Type B pancreatic cell (in vitro differentiated cells): ENCODE data around the gene DPT. TPM values are rescaled to one million over a fixed set of nuclear protein-coding genes. Genes with fewer than 3 reads are reported as not detected.

ENCODE experiments used
- DNase-seq: peaks from one replicate; pipeline ENCODE4 v3.0.0; 2021; ENCODE audit warnings: mixed read lengths; ENCODE audit not compliant: unreplicated experiment; ENCODE audit errors: extremely low spot score
- H3K27ac Mint-ChIP-seq: 2 replicates; pipeline ENCODE4 v1.8.0; 2021; ENCODE audit warnings: mild to moderate bottlenecking, mixed read lengths
- H3K27me3 Mint-ChIP-seq: 2 replicates; pipeline ENCODE4 v1.8.0; 2021; ENCODE audit warnings: mixed read lengths
- H3K36me3 Mint-ChIP-seq: 2 replicates; pipeline ENCODE4 v1.8.0; 2021; ENCODE audit warnings: mixed read lengths
- H3K4me1 Mint-ChIP-seq: one replicate; pipeline ENCODE4 v1.8.0; 2021; ENCODE audit warnings: mixed read lengths; ENCODE audit not compliant: unreplicated experiment
- H3K4me3 Mint-ChIP-seq: 2 replicates; pipeline ENCODE4 v1.8.0; 2021; ENCODE audit warnings: mild to moderate bottlenecking, mixed read lengths
- H3K9me3 Mint-ChIP-seq: 2 replicates; pipeline ENCODE4 v1.8.0; 2021; ENCODE audit warnings: mixed read lengths
- total RNA-seq: library from RNA; stranded (reverse); gene quantifications from 2 replicates; pipeline ENCODE4 v1.2.1, GENCODE V29; 2021; ENCODE audit warnings: low replicate concordance
- TF ChIP-seq, protein P1 (sequence below): fragments of 200-600 bp; sonication (generic); conservative IDR thresholded peaks from 2 replicates; pipeline ENCODE4 v1.5.0; 2021; ENCODE audit warnings: antibody characterized with exemption, mild to moderate bottlenecking

The DPT gene
- total RNA-seq, 1 donor from 2014 or later, result 0.22 TPM

DNA sequence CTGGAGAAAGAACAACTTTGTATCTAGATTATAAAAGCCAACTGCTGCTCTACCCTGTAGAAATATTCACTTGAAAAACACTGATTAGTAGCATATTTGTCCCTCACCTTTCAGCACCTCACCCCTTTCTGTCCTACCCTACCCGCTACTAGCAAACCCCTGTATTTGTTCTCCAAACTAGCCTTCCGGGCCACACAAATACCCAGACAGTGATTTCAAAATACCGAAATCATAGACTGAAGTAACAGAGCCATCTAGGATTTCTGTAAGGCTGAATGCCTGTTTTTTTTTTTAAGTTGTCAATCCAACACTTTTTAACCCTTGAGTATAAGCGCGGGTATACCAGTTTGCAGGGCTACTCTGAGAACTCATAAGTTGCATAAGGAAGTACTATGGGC is 398 bp upstream of the DPT start:
- Mint-ChIP-seq H3K4me1 (peaks cover 16% of the 10 kb centered on the region), H3K9me3 (no peaks in the 10 kb centered on the region), H3K27me3 (peaks cover 5% of the 10 kb centered on the region), H3K27ac (no peak overlapping the region), H3K4me3 (no peak overlapping the region), H3K36me3 (no peaks in the 10 kb centered on the region)
- no peak for DNase-seq
- TF ChIP-seq, protein P1, sequence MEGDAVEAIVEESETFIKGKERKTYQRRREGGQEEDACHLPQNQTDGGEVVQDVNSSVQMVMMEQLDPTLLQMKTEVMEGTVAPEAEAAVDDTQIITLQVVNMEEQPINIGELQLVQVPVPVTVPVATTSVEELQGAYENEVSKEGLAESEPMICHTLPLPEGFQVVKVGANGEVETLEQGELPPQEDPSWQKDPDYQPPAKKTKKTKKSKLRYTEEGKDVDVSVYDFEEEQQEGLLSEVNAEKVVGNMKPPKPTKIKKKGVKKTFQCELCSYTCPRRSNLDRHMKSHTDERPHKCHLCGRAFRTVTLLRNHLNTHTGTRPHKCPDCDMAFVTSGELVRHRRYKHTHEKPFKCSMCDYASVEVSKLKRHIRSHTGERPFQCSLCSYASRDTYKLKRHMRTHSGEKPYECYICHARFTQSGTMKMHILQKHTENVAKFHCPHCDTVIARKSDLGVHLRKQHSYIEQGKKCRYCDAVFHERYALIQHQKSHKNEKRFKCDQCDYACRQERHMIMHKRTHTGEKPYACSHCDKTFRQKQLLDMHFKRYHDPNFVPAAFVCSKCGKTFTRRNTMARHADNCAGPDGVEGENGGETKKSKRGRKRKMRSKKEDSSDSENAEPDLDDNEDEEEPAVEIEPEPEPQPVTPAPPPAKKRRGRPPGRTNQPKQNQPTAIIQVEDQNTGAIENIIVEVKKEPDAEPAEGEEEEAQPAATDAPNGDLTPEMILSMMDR, result no peak

- Mint-ChIP-seq H3K9me3 (no peaks in the 10 kb centered on the region), H3K4me1 (peaks cover 16% of the 10 kb centered on the region), H3K4me3 (no peak overlapping the region), H3K36me3 (no peaks in the 10 kb centered on the region), H3K27ac (no peak overlapping the region), H3K27me3 (peaks cover 4% of the 10 kb centered on the region)
- no peak for DNase-seq
- TF ChIP-seq, protein P1, result no peak
Measured at GRCh38 chr1:168726719-168727118, 2.3 kb downstream of the DPT start.

DNA sequence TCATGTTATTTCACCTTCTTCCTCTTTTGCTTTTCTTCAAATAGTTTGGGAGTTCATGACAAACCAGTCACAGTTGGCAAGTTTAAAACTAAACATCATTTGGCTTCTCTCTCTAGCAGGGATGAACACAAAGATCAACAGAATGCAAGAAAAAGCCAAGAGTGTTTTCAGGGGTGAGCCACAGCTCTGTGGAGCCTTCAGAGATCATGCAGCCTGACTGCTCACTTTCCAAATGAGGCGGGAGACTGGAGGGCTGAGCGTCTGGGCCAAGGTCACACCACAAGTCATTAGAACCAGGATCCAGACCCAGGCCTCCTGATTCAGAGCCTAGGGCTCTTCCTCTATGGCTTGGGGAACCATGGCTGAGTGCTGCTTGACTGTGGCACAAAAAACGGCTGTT is 2.7 kb downstream of the DPT start:
- no peaks in the 10 kb centered on the region for H3K36me3 Mint-ChIP-seq
- H3K4me1 Mint-ChIP-seq, result peaks cover 16% of the 10 kb centered on the region
- no peak overlapping the region for H3K27ac Mint-ChIP-seq

DNA sequence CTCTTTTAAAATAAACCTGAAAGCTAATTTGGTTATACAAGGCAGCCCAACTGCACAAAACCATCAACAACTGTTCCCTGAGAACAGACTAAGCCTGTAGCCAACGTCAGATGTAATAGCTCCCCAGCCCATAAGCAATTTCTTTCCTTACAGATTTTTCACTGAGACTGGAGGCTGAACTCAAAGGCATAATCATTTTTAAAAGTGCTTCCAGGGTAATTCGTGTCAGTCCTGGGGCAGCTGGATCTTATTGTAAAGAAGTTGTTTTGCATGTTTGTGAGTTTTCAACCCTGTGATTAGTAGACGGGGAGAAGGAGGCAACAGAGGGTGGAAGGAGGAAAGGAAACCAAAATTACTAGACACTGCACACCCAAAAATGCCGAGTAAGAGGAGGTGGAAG is 3.2 kb downstream of the DPT start:
- H3K36me3 Mint-ChIP-seq, result no peaks in the 10 kb centered on the region
- TF ChIP-seq, protein P1, result no peak
- no peak overlapping the region for H3K4me3 Mint-ChIP-seq
- DNase-seq, result no peak
- H3K9me3 Mint-ChIP-seq, result no peaks in the 10 kb centered on the region
- peaks cover 16% of the 10 kb centered on the region for H3K4me1 Mint-ChIP-seq
- no peak overlapping the region for H3K27ac Mint-ChIP-seq
- H3K27me3 Mint-ChIP-seq, result peaks cover 4% of the 10 kb centered on the region

More for the DNA sequence above, 2.7 kb downstream of the DPT start:
- TF ChIP-seq, protein P1, result no peak
- DNase-seq, result no peak
- Mint-ChIP-seq H3K27me3 (peaks cover 4% of the 10 kb centered on the region), H3K4me3 (no peak overlapping the region), H3K9me3 (no peaks in the 10 kb centered on the region)

DNA sequence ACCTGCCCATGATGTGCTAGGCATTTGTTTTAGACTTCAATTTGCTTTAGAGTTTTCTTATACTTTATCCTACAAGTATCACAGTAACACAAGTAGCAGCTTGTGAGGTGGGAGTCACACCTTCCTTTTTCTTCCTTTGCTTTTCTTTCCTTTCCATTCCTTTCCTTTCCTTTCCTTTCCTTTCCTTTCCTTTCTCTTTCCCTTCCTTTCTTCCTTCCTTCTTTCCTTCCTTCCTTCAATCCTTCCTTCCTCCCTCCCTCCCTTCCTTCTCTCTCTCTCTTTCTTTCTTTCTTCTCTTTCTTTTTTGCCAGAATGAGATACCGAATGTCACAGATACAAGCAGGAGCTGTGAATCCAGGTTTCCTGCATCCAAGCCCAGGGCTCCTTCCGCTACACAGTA is 3.9 kb downstream of the DPT start:
- no peaks in the 10 kb centered on the region for H3K36me3 Mint-ChIP-seq
- no peak overlapping the region for H3K4me3 Mint-ChIP-seq
- H3K27me3 Mint-ChIP-seq, result peaks cover 4% of the 10 kb centered on the region
- no peak overlapping the region for H3K27ac Mint-ChIP-seq
- peaks cover 16% of the 10 kb centered on the region for H3K4me1 Mint-ChIP-seq
- H3K9me3 Mint-ChIP-seq, result no peaks in the 10 kb centered on the region
- TF ChIP-seq, protein P1, result no peak
- no peak for DNase-seq

GRCh38 chr1:168723000-168723399 is 6.0 kb downstream of the DPT start:
- Mint-ChIP-seq H3K36me3 (no peaks in the 10 kb centered on the region), H3K27me3 (peaks cover 4% of the 10 kb centered on the region)
- TF ChIP-seq, protein P1, result no peak

More at GRCh38 chr1:168723000-168723399, 6.0 kb downstream of the DPT start:
- no peak for DNase-seq
- no peak overlapping the region for H3K4me3 Mint-ChIP-seq
- no peak overlapping the region for H3K27ac Mint-ChIP-seq
- H3K9me3 Mint-ChIP-seq, result no peaks in the 10 kb centered on the region
- H3K4me1 Mint-ChIP-seq, result peaks cover 9% of the 10 kb centered on the region
